ENCODE results near the gene NSRP1. TPM values are rescaled to one million over a fixed set of nuclear protein-coding genes. Genes with fewer than 3 reads are reported as not detected.
"Not testable (repeated sequence)": the region's sequence is repeated elsewhere in the genome, so short reads cannot be mapped to it uniquely, and the experiment has no call there.

NSRP1 gene
- 0.98 and 6.1 TPM in 2 replicates for total RNA-seq (2014; rRNA removed; shearing (Covaris generic))

GRCh38 chr17:30116661-30117551, at the start of gene NSRP1:
TSS of gene NSRP1 (plus strand) at chr17:30116816. CDS start at chr17:30116844, 28 bp downstream.
- peak; percentile 94 for DNase-seq (ENCODE audit: low spot score)
- in situ Hi-C loops (cut with HindIII; ENCODE audit: low sequenced_read_pairs), result no loop called here

GRCh38 chr17:30068465-30068864, 48.2 kb upstream of the NSRP1 start:
- DNase-seq (ENCODE audit: low spot score), result no peak
- in situ Hi-C loops (cut with HindIII; ENCODE audit: low sequenced_read_pairs), result no loop called here

- in situ Hi-C loops (cut with HindIII; ENCODE audit: low sequenced_read_pairs), result no loop called here
- DNase-seq (ENCODE audit: low spot score), result no peak
Observed at GRCh38 chr17:30074254-30074653, 42.4 kb upstream of the NSRP1 start.

- no peak for DNase-seq (ENCODE audit: low spot score)
- in situ Hi-C loops (cut with HindIII; ENCODE audit: low sequenced_read_pairs), result no loop called here
Observed at GRCh38 chr17:30074730-30075129, 41.9 kb upstream of the NSRP1 start.

GRCh38 chr17:30082773-30083172, 33.8 kb upstream of the NSRP1 start:
- in situ Hi-C loops (cut with HindIII; ENCODE audit: low sequenced_read_pairs), result no loop called here
- no peak for DNase-seq (ENCODE audit: low spot score)

- DNase-seq (ENCODE audit: low spot score), result no peak
- in situ Hi-C loops (cut with HindIII; ENCODE audit: low sequenced_read_pairs), result no loop called here
Observed at GRCh38 chr17:30084788-30085187, 31.8 kb upstream of the NSRP1 start.

- in situ Hi-C loops (cut with HindIII; ENCODE audit: low sequenced_read_pairs), result no loop called here
- no peak for DNase-seq (ENCODE audit: low spot score)
Observed at GRCh38 chr17:30086896-30087295, 29.7 kb upstream of the NSRP1 start.

- DNase-seq (ENCODE audit: low spot score); in situ Hi-C loops (cut with HindIII; ENCODE audit: low sequenced_read_pairs): not testable (repeated sequence)
Observed at GRCh38 chr17:30087431-30087830, 29.2 kb upstream of the NSRP1 start.

- in situ Hi-C loops (cut with HindIII; ENCODE audit: low sequenced_read_pairs), result no loop called here
- DNase-seq (ENCODE audit: low spot score), result no peak
Observed at GRCh38 chr17:30091121-30091670, 25.4 kb upstream of the NSRP1 start.

- in situ Hi-C loops (cut with HindIII; ENCODE audit: low sequenced_read_pairs), result no loop called here
Observed at GRCh38 chr17:30091771-30092170, 24.8 kb upstream of the NSRP1 start.

GRCh38 chr17:30092886-30093285, 23.7 kb upstream of the NSRP1 start:
- no peak for DNase-seq (ENCODE audit: low spot score)
- in situ Hi-C loops (cut with HindIII; ENCODE audit: low sequenced_read_pairs), result no loop called here

More at GRCh38 chr17:30091771-30092170, 24.8 kb upstream of the NSRP1 start:
- DNase-seq (ENCODE audit: low spot score), result peak; percentile 51

- in situ Hi-C loops (cut with HindIII; ENCODE audit: low sequenced_read_pairs), result no loop called here
- DNase-seq (ENCODE audit: low spot score), result peak; percentile 74
Observed at GRCh38 chr17:30093463-30094147, 23.0 kb upstream of the NSRP1 start.

- peak; percentile 52 for DNase-seq (ENCODE audit: low spot score)
- in situ Hi-C loops (cut with HindIII; ENCODE audit: low sequenced_read_pairs), result no loop called here
Observed at GRCh38 chr17:30095507-30096244, 20.9 kb upstream of the NSRP1 start.

GRCh38 chr17:30101686-30102390, 14.8 kb upstream of the NSRP1 start:
- DNase-seq (ENCODE audit: low spot score), result no peak
- in situ Hi-C loops (cut with HindIII; ENCODE audit: low sequenced_read_pairs), result no loop called here

GRCh38 chr17:30103921-30104320, 12.7 kb upstream of the NSRP1 start:
- in situ Hi-C loops (cut with HindIII; ENCODE audit: low sequenced_read_pairs), result no loop called here
- no peak for DNase-seq (ENCODE audit: low spot score)

GRCh38 chr17:30104575-30105339, 11.9 kb upstream of the NSRP1 start:
- in situ Hi-C loops (cut with HindIII; ENCODE audit: low sequenced_read_pairs), result no loop called here
- peak; percentile 88 for DNase-seq (ENCODE audit: low spot score)

- in situ Hi-C loops (cut with HindIII; ENCODE audit: low sequenced_read_pairs), result no loop called here
- no peak for DNase-seq (ENCODE audit: low spot score)
Observed at GRCh38 chr17:30112794-30113193, 3.8 kb upstream of the NSRP1 start.

- in situ Hi-C loops (cut with HindIII; ENCODE audit: low sequenced_read_pairs), result no loop called here
- no peak for DNase-seq (ENCODE audit: low spot score)
Observed at GRCh38 chr17:30113213-30113612, 3.4 kb upstream of the NSRP1 start.
